GM12892 (cell line): ENCODE measurements around the gene SPOCK1.
"Not testable (repeated sequence)": the region's sequence is repeated elsewhere in the genome, so short reads cannot be mapped to it uniquely, and the experiment has no call there.

ENCODE experiments used
- DNase-seq: peaks from one replicate; pipeline ENCODE4 v3.0.0; 2011; ENCODE audit not compliant: insufficient read length
- FAIRE-seq: peaks from 2 replicates; lab custom pipeline; 2011; peaks lifted over from hg19 to GRCh38; lab: Jason Lieb, UNC
- POLR2A ChIP-seq: IDR thresholded peaks from 2 replicates; pipeline ENCODE4 v1.6.1; 2011; ENCODE audit warnings: low read depth, low read length, control low read depth
- POLR2AphosphoS5 ChIP-seq: IDR thresholded peaks from 2 replicates; pipeline ENCODE4 v1.6.1; 2011; ENCODE audit warnings: low read depth, low read length, control low read depth
- TAF1 ChIP-seq: IDR thresholded peaks from 2 replicates; pipeline ENCODE4 v1.6.1; 2011; ENCODE audit warnings: low read depth, mild to moderate bottlenecking, control low read depth, low read length, borderline replicate concordance

The SPOCK1 gene

DNA sequence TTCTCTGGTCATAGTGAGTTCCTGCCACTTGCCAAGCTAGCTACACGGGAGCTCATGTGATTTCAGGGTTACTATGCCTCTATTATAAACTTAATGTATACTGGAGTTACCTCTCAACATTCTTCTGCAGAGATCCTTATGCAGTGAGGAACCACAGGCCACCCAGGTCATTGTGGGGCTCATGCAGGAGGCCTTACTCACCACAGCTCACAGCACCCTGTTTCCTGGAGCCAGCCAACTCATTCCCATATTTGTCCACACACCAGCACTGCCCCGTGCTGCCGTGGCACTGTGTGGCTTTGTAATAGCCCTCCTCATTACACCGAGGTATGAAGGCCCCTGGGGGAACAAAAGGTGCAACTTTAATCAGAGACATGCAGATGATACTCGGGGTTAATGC lies 520.0 kb downstream of the SPOCK1 start:
- no peak for DNase-seq
- FAIRE-seq: no peak
- no peak for TF ChIP-seq TAF1
- TF ChIP-seq POLR2A: no peak
- no peak for TF ChIP-seq POLR2AphosphoS5

DNA sequence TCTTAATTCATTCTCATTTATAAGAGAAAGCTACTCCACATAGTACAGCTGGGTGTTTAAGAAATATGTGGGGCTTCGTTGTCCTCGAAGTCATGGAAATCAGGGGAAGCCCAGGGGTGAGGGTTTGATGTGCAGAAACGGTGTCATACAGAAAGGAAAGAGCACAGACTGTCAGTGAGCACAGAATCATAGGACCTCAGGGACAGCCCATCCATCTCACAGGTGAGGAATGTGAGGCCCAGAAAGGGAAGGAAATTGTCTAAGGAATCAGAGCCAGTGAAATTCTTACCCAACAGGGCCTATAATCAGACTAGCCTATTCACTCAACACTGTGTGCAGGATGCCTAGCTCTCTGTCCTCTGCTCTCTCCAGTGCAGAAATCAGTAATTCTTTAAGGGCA lies 535.6 kb downstream of the SPOCK1 start:
- DNase-seq (no peak), FAIRE-seq (no peak)
- no peak for TF ChIP-seq TAF1
- no peak for TF ChIP-seq POLR2AphosphoS5
- TF ChIP-seq POLR2A: no peak

DNA sequence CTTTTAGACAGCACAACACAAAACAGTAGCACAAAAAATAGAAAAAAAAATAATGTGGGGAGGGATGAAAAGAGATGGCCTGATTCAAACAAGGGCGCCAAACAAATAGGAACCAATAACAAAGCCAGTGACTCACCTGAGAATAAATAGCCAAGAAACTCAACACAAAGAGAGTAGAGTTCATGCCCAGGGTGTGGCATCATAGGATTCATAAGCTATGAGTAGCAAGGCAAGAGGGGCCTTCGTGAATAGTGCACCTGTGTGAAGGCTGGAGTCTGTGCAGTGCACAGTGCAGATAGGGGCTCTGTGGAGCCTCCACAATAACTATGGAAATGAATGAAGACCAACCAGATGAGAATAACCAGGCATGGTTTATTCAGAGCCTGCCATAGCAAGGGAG lies 541.7 kb downstream of the SPOCK1 start:
- FAIRE-seq (no peak), DNase-seq (no peak)
- TF ChIP-seq POLR2AphosphoS5 (no peak), TAF1 (no peak), POLR2A (no peak)

- DNase-seq, FAIRE-seq: not testable (repeated sequence)
These were observed 545.0 kb downstream of the SPOCK1 start for GRCh38 chr5:136954142-136954541.

DNA sequence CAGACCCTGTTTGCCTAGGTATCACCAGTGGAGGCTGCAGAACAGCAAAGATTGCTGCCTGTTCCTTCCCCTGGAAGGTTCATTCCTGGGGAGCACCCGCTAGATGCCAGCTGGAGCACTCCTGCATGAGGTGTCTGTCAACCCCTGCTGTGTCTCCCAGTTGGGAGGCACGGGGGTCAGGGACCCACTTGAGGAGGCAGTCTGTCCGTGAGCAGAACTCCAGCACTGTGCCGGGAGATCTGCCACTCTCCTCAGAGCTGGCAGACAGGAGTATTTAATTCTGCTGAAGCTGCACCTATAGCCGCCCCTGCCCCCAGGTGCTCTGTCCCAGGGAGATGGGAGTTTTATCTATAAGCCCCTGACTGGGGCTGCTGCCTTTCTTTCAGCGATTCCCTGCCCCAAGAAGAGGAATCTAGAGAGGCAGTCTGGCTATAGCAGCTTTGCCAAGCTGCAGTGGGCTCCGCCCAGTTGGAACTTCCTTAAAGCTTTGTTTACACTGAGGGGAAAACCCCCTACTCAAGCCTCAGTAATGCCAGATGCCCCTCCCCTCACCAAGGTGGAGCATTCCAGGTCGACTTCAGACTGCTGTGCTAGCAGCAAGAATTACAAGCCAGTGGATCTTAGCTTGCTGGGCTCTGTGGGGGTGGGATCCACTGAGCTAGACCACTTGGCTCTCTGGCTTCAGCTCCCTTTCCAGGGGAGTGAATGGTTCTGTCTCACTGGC lies 545.6 kb downstream of the SPOCK1 start:
- not testable (repeated sequence) for FAIRE-seq, DNase-seq

DNA sequence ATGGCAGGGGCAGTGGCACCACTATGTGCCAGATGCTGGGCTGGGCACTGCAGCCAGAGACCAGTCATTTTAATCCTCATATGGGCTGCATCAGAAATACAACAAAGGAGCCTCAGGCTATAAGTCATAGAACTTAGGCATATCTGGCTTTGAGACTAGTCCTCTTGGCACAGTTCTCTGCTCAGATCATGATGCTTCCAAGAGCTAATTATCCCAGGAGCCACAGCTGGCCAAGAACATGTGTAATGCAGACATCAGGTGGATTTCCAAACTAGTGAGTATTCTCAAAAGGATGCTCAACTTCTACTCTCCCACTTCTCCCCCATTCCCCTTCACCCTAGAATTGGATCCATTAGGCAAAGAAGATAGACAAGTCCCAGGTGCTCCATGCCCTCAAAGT lies 571.6 kb downstream of the SPOCK1 start:
- DNase-seq: no peak
- no peak for FAIRE-seq

GRCh38 chr5:136926073-136926472 lies 573.1 kb downstream of the SPOCK1 start:
- DNase-seq: no peak
- TF ChIP-seq POLR2A: no peak
- TF ChIP-seq POLR2AphosphoS5: no peak
- TF ChIP-seq TAF1: no peak
- FAIRE-seq: no peak

More for the DNA sequence above, 571.6 kb downstream of the SPOCK1 start:
- no peak for TF ChIP-seq POLR2A
- TF ChIP-seq TAF1: no peak
- no peak for TF ChIP-seq POLR2AphosphoS5
